RWPE1 (cell line): ENCODE data around the gene CRY2.
A peak's percentile ranks its signal among the peaks of the same experiment; 100 is the strongest.
"Not testable (repeated sequence)": the region's sequence is repeated elsewhere in the genome, so short reads cannot be mapped to it uniquely, and the experiment has no call there.

ENCODE experiments used
- CTCF ChIA-PET: fragments of 350-600 bp; sonication (Branson Sonifier 250); formaldehyde crosslinking; extraction: SDS; loops from one replicate; lab custom pipeline; 2021; lab: Yijun Ruan, JAX
- POLR2A ChIA-PET: fragments of 400-600 bp; formaldehyde crosslinking; extraction: SDS; loops from one replicate; lab custom pipeline; 2020; ENCODE audit warnings: antibody characterized with exemption; ENCODE audit not compliant: low non-redundant PET; lab: Yijun Ruan, JAX
- DNase-seq: peaks from one replicate; pipeline ENCODE4 v3.0.0; 2012; ENCODE audit warnings: low spot score
- H3K27ac ChIP-seq: fragments of 450-650 bp; 2 replicates; pipeline ENCODE4 v1.5.1; 2017
- TF ChIP-seq, protein P1 (sequence below): fragments of 450-650 bp; conservative IDR thresholded peaks from 2 replicates; pipeline ENCODE4 v1.5.1; 2017; ENCODE audit warnings: low read depth, mild to moderate bottlenecking

Gene CRY2

DNA sequence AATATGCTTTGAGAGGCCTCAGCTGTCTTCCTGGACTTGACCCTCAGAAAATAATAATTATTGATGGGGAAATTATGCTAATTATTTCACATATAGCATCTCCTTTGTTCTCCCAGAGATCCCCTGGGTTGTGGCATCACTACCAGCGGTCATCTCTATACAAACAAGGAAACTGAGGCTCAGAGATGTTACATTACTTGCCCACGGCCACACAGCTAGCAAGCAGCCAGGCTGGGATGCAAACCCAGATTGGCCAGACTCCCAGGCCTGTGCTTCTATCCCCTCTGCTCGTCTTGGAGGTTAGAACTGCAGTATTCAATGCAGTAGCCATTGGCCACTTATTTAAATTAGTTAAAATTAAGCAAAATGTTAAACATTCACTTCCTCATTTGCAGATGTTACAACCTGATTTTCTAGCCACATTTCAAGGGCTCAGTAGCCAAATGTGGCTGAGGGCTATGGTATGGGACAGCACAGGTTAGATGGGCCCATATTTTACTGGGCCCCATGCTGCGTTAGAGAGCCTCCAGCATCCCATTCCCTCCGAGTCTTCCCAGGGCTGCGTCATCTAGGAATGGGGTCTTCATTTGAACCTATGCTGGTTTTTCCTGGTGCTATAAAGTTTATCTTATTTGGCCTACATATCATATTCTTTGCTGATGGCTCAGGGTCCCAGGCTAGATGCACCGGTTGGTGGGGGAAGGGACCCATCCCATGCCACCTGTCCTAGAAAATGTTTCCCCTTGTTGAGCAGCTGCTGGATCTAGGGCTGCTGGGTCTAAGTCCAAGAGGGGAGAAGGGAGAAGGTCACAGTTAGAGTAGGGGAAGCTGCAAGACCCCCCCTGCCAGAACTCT, 40.1 kb upstream of the CRY2 start:
- no peak overlapping the region for H3K27ac ChIP-seq
- ChIA-PET POLR2A (no interaction called here), CTCF (no interaction called here)
- DNase-seq: no peak
- TF ChIP-seq, protein P1, sequence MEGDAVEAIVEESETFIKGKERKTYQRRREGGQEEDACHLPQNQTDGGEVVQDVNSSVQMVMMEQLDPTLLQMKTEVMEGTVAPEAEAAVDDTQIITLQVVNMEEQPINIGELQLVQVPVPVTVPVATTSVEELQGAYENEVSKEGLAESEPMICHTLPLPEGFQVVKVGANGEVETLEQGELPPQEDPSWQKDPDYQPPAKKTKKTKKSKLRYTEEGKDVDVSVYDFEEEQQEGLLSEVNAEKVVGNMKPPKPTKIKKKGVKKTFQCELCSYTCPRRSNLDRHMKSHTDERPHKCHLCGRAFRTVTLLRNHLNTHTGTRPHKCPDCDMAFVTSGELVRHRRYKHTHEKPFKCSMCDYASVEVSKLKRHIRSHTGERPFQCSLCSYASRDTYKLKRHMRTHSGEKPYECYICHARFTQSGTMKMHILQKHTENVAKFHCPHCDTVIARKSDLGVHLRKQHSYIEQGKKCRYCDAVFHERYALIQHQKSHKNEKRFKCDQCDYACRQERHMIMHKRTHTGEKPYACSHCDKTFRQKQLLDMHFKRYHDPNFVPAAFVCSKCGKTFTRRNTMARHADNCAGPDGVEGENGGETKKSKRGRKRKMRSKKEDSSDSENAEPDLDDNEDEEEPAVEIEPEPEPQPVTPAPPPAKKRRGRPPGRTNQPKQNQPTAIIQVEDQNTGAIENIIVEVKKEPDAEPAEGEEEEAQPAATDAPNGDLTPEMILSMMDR: no peak

DNA sequence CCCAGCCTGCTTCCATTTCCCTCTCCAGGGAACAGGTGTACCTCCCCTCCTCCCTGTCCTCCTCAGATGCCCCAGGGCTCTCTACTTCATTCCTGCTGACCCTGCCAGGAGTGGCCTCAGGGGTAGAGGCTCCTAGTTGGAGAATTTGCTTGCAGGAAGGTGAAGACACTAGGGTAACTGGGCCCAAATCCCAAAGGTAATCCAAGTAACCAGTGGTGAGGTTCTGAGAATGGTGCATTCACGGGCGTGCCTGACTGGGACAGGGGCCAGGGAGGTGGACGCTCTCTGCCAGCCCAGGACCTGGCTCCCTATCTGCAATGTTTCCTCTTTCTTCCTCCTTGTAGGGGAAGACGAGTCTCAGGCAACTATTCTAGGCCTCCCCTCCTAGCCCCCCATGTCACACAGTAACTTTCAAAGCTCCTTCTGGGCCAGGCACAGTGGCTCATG, 39.5 kb upstream of the CRY2 start:
- ChIA-PET POLR2A (no interaction called here), CTCF (no interaction called here)
- no peak for DNase-seq
- peak overlapping the region; percentile 19; the same call in 1 of the 2 replicates for H3K27ac ChIP-seq
- TF ChIP-seq, protein P1: no peak

DNA sequence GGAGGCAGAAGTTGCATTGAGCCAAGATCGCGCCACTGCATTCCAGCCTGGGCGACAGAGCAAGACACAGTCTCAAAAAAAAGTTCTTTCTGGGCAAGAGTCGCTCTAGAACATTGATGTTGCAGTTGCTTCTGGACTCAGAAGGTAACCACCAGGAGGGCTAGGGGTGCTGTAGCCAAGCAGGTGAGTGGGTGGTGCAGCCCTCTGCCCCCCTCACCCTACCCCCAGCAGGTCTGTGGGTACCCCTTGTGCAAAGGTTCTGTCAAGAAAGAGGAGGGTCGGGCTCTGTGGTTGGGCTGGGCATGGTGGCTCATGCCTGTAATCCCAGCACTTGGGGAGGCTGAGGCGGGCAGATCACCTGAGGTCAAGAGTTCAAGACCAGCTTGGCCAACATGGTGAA, 38.8 kb upstream of the CRY2 start:
- CTCF ChIA-PET, POLR2A ChIA-PET, DNase-seq: not testable (repeated sequence)
- H3K27ac ChIP-seq: peak overlapping the region; percentile 19; the same call in 1 of the 2 replicates

DNA sequence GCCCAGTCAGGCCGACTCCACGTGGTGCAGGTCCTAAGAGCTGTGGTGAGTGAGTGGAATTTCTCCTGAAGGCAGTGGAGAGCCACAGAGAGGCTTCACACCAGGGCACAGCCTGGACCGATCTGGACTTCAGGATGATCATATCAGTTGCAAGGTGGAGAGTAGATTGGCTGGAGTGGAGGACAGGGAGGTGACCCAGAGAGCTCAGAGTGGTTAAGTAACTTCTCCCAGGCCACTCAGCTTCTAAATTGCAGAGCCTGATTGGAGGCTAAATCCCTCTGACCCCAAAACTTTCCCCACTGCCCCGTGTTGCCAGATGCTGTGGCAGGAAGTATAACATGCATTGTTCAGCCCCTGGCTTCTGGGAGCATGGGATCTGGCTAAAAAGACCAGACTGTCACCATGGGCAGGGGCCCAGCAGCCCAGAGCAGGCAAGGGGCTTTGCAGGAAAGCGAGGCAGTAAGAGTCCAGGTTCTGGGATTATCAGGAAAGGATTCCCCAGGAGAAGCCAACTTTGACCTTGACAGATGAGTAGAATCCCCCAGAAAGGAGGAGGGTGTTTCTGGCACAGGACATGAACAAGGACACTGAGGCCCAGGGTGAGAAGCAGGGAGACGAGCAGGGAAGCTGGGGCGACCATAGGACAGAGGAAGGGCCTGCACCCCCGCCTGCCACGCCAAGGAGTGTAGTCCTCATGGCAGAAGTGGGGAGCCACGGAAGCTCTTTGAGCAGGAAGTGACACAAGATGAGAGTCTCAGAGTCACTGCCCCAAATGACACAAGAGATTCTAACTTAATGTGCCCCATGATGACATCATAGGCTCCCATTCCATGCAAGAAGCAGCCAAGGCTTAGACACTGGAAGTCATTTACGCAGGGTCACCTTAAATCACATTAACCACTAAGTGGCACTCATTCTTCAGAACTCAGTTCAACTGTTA, 37.5 kb upstream of the CRY2 start:
- no peak for DNase-seq
- TF ChIP-seq, protein P1: no peak
- ChIA-PET CTCF (interaction anchor here (0.6 kb wide), 1 partner anchor 258 kb away, joined by 3 read pairs; no protein-coding TSS in a partner anchor), POLR2A (no interaction called here)
- H3K27ac ChIP-seq: peak overlapping the region; percentile 22

DNA sequence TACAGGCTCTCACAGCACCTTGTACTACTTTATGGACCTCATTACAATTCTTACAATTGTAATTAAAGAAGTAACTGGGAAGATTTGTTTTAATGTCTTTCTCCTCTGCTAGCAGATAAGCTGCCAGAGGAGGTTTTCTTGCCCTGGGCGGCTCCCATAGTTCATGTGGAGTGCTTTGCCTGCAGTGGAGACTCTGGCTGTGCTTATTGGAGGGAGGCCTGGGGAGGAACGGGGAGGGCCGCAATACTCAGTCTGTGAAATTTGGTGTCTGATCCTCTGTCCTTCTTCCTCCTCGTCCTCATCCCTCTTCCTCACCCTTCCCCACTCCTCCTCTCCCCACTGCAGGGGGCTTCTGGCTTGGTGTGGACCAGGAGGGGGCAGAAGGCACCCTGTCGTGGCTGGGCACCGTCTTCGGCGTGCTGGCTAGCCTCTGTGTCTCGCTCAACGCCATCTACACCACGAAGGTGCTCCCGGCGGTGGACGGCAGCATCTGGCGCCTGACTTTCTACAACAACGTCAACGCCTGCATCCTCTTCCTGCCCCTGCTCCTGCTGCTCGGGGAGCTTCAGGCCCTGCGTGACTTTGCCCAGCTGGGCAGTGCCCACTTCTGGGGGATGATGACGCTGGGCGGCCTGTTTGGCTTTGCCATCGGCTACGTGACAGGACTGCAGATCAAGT, 36.7 kb upstream of the CRY2 start:
- no peak overlapping the region for H3K27ac ChIP-seq
- ChIA-PET POLR2A (no interaction called here), CTCF (no interaction called here)
- TF ChIP-seq, protein P1: no peak
- DNase-seq: no peak

DNA sequence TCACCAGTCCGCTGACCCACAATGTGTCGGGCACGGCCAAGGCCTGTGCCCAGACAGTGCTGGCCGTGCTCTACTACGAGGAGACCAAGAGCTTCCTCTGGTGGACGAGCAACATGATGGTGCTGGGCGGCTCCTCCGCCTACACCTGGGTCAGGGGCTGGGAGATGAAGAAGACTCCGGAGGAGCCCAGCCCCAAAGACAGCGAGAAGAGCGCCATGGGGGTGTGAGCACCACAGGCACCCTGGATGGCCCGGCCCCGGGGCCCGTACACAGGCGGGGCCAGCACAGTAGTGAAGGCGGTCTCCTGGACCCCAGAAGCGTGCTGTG, 36.2 kb upstream of the CRY2 start:
- ChIA-PET CTCF (no interaction called here), POLR2A (no interaction called here)
- TF ChIP-seq, protein P1: no peak

More for the DNA sequence above, 36.2 kb upstream of the CRY2 start:
- no peak for DNase-seq
- H3K27ac ChIP-seq: no peak overlapping the region
